Measurements from ENCODE around the gene CRYBA2. TPM values are rescaled to one million over a fixed set of nuclear protein-coding genes. Genes with fewer than 3 reads are reported as not detected.

Gene CRYBA2
- total RNA-seq, 2 experiments from 2014 or later = not detected

- Histone ChIP-seq H3K4me2 (ENCODE audit: low read length) (no peak overlapping the region), H3K79me2 (ENCODE audit: insufficient read depth, low read depth, low read length) (no peaks in the 10 kb centered on the region), H3K9me3 (ENCODE audit: low read length) (no peaks in the 10 kb centered on the region), H3K27ac (ENCODE audit: low read depth, low read length, poor library complexity, severe bottlenecking) (no peak overlapping the region), H3K36me3 (ENCODE audit: insufficient read depth, low read length) (no peaks in the 10 kb centered on the region), H3K4me1 (ENCODE audit: insufficient read depth, low read length, poor library complexity, severe bottlenecking) (no peaks in the 10 kb centered on the region), H3K9me2 (ENCODE audit: insufficient read depth, low read length) (no peaks in the 10 kb centered on the region), H4K20me1 (ENCODE audit: insufficient read depth, low read length) (no peaks in the 10 kb centered on the region; the same call in 1 of the 2 replicates), H3K4me3 (ENCODE audit: low read depth, low read length, poor library complexity, severe bottlenecking) (no peak overlapping the region), H2AFZ (ENCODE audit: low read length) (no peak overlapping the region)
- TF ChIP-seq EZH2phosphoT487 (IDR thresholded peaks at IDR 0.05; ENCODE audit: borderline replicate concordance, low read depth, low read length) = no peak
- TF ChIP-seq, protein P1, sequence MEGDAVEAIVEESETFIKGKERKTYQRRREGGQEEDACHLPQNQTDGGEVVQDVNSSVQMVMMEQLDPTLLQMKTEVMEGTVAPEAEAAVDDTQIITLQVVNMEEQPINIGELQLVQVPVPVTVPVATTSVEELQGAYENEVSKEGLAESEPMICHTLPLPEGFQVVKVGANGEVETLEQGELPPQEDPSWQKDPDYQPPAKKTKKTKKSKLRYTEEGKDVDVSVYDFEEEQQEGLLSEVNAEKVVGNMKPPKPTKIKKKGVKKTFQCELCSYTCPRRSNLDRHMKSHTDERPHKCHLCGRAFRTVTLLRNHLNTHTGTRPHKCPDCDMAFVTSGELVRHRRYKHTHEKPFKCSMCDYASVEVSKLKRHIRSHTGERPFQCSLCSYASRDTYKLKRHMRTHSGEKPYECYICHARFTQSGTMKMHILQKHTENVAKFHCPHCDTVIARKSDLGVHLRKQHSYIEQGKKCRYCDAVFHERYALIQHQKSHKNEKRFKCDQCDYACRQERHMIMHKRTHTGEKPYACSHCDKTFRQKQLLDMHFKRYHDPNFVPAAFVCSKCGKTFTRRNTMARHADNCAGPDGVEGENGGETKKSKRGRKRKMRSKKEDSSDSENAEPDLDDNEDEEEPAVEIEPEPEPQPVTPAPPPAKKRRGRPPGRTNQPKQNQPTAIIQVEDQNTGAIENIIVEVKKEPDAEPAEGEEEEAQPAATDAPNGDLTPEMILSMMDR (conservative IDR thresholded peaks at IDR 0.05; ENCODE audit: low read length) = no peak
- ChIA-PET CTCF (ENCODE audit: unreplicated experiment) (no interaction called here), POLR2A (interaction anchor here (0.7 kb wide), 2 partner anchors 264 to 463 kb away, joined by 4 to 5 read pairs; no protein-coding TSS in a partner anchor)
- no TSS peak for BruUV-seq (replicated peaks)
- no peak for DNase-seq (ENCODE audit: low spot score)
- intact Hi-C loops (cut with micrococcal nuclease; ENCODE audit: unreplicated experiment) = no loop called here
Observed at GRCh38 chr2:218975060-218975777, 18.0 kb downstream of the CRYBA2 start.

GRCh38 chr2:218970894-218971293 lies 22.3 kb downstream of the CRYBA2 start:
- DNase-seq (ENCODE audit: low spot score) = no peak
- Histone ChIP-seq H3K79me2 (ENCODE audit: insufficient read depth, low read depth, low read length) (no peaks in the 10 kb centered on the region), H3K27ac (ENCODE audit: low read depth, low read length, poor library complexity, severe bottlenecking) (no peak overlapping the region), H3K9me3 (ENCODE audit: low read length) (no peaks in the 10 kb centered on the region), H4K20me1 (ENCODE audit: insufficient read depth, low read length) (no peaks in the 10 kb centered on the region; the same call in 1 of the 2 replicates), H3K4me2 (ENCODE audit: low read length) (no peak overlapping the region), H3K4me3 (ENCODE audit: low read depth, low read length, poor library complexity, severe bottlenecking) (no peak overlapping the region), H3K9me2 (ENCODE audit: insufficient read depth, low read length) (no peaks in the 10 kb centered on the region), H2AFZ (ENCODE audit: low read length) (no peak overlapping the region), H3K4me1 (ENCODE audit: insufficient read depth, low read length, poor library complexity, severe bottlenecking) (no peaks in the 10 kb centered on the region), H3K36me3 (ENCODE audit: insufficient read depth, low read length) (no peaks in the 10 kb centered on the region)
- TF ChIP-seq, protein P1 (conservative IDR thresholded peaks at IDR 0.05; ENCODE audit: low read length) = no peak
- no peak for TF ChIP-seq EZH2phosphoT487 (IDR thresholded peaks at IDR 0.05; ENCODE audit: borderline replicate concordance, low read depth, low read length)
- intact Hi-C loops (cut with micrococcal nuclease; ENCODE audit: unreplicated experiment) = no loop called here
- no TSS peak for BruUV-seq (replicated peaks)
- POLR2A ChIA-PET = no interaction called here
- CTCF ChIA-PET (ENCODE audit: unreplicated experiment) = interaction anchor here (0.5 to 0.6 kb wide), 2 partner anchors 311 to 1924 kb away, joined by 4 read pairs; partner anchors contain the start of genes BCS1L and ZNF142
